ENCODE data around the gene EFCAB9. TPM values are rescaled to one million over a fixed set of nuclear protein-coding genes. Genes with fewer than 3 reads are reported as not detected.
A peak's percentile ranks its signal among the peaks of the same experiment; 100 is the strongest.

EFCAB9 gene
- total and polyA plus RNA-seq, 8 donors = not detected

GRCh38 chr5:172180936-172181335 is 13.0 kb upstream of the EFCAB9 start:
- ATAC-seq (no peak), DNase-seq (no peak), FAIRE-seq (no peak)
- intact Hi-C loops (cut with DNase I) = no loop called here
- TF ChIP-seq, protein P1, sequence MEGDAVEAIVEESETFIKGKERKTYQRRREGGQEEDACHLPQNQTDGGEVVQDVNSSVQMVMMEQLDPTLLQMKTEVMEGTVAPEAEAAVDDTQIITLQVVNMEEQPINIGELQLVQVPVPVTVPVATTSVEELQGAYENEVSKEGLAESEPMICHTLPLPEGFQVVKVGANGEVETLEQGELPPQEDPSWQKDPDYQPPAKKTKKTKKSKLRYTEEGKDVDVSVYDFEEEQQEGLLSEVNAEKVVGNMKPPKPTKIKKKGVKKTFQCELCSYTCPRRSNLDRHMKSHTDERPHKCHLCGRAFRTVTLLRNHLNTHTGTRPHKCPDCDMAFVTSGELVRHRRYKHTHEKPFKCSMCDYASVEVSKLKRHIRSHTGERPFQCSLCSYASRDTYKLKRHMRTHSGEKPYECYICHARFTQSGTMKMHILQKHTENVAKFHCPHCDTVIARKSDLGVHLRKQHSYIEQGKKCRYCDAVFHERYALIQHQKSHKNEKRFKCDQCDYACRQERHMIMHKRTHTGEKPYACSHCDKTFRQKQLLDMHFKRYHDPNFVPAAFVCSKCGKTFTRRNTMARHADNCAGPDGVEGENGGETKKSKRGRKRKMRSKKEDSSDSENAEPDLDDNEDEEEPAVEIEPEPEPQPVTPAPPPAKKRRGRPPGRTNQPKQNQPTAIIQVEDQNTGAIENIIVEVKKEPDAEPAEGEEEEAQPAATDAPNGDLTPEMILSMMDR (IDR thresholded peaks at IDR 0.05) = no peak
- no peak overlapping the region for H3K4me3 ChIP-seq
- H3K9me3 ChIP-seq = no peaks in the 10 kb centered on the region
- H3K27ac ChIP-seq = no peak overlapping the region
- no peaks in the 10 kb centered on the region for H3K4me1 ChIP-seq
- H3K36me3 ChIP-seq = no peaks in the 10 kb centered on the region
- 97 to 98% methylated on average over 9 of the region's 9 CpGs for WGBS, 2 donors
- no peaks in the 10 kb centered on the region for H3K27me3 ChIP-seq

- no peak for ATAC-seq
- Histone ChIP-seq H3K36me3 (no peaks in the 10 kb centered on the region), H3K4me1 (peaks cover 0 to 4% (median 0%) of the 10 kb centered on the region in 3 donors), H3K27ac (no peak overlapping the region), H3K4me3 (no peak overlapping the region), H3K27me3 (no peaks in the 10 kb centered on the region), H3K9me3 (no peaks in the 10 kb centered on the region)
- TF ChIP-seq, protein P1 (IDR thresholded peaks at IDR 0.05) = no peak
- DNase-seq = no peak
- no peak for FAIRE-seq
- WGBS, 2 donors = 97 to 98% methylated on average over 6 of the region's 6 CpGs
- intact Hi-C loops (cut with DNase I) = no loop called here
Measured at GRCh38 chr5:172182291-172182690, 11.7 kb upstream of the EFCAB9 start.

DNA sequence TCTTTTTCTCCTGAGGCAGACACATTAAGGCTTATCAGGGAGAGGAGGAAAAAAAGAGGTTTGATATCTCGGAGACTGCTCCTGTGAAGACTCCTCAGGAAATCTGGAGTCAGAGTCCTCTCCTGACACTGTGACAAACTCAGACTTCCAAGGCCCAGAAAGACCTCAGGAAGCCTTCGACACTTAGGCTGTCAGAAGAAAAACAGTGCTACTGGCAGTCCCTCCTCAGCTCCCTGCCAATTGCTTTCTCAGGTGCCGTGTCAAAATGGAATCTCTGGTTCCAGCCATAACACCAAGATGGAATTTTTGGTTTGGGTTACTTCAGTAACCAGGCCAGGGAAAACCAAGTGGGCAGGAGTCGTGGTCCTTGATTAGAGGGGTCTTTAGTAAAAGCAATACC is 10.1 kb upstream of the EFCAB9 start:
- no peaks in the 10 kb centered on the region for H3K9me3 ChIP-seq
- intact Hi-C loops (cut with DNase I) = no loop called here
- WGBS, 2 donors = 89 to 94% methylated on average over 4 of the region's 4 CpGs
- no peak overlapping the region for H3K27ac ChIP-seq
- TF ChIP-seq, protein P1 (IDR thresholded peaks at IDR 0.05) = no peak
- no peaks in the 10 kb centered on the region for H3K36me3 ChIP-seq
- H3K4me3 ChIP-seq = no peak overlapping the region
- DNase-seq = no peak
- ATAC-seq = no peak
- peaks cover 0 to 4% (median 0%) of the 10 kb centered on the region in 3 donors for H3K4me1 ChIP-seq
- no peak for FAIRE-seq
- H3K27me3 ChIP-seq = no peaks in the 10 kb centered on the region

- H3K9me3 ChIP-seq = no peaks in the 10 kb centered on the region
- DNase-seq (no peak), ATAC-seq (no peak), FAIRE-seq (no peak)
- no peak overlapping the region for H3K27ac ChIP-seq
- intact Hi-C loops (cut with DNase I) = loop anchor here in 2 of 3 donors (5.0 kb wide), 1 partner anchor 78 kb away; no protein-coding TSS in a partner anchor
- H3K36me3 ChIP-seq = no peaks in the 10 kb centered on the region
- H3K4me3 ChIP-seq = peak overlapping the region in 1 of 4 donors; percentile 74
- TF ChIP-seq, protein P1 (IDR thresholded peaks at IDR 0.05) = no peak
- peaks cover 0 to 4% (median 0%) of the 10 kb centered on the region in 3 donors for H3K4me1 ChIP-seq
- 82 to 85% methylated on average over 10 of the region's 10 CpGs for WGBS, 2 donors
- H3K27me3 ChIP-seq = no peaks in the 10 kb centered on the region
Measured at GRCh38 chr5:172185096-172185461, 8.9 kb upstream of the EFCAB9 start.

DNA sequence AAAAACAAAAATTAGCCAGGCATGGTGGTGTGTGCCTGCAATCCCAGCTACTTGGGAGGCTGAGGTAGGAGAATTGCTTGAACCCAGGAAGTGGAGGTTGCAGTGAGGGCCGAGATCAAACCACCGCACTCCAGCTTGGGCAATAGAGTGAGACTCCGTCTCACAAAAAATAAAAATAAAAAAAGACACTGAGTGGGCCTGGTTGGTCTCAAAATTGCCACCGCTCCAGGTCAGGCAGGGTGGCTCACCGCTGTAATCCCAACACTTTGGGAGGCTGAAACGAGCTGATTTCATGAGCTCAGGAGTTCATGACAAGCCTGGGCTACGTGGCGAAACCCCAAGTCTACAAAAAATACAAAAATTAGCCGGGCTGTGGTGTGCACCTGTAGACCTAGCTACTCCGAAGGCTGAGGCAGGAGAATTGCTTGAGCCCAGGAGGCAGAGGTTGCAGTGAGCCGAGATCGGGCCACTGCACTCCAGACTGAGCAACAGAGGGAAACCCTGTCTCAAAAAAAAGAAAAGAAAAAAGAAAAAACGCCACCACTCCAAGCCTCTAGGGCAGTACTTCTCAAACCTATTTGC is 7.8 kb upstream of the EFCAB9 start:
- Histone ChIP-seq H3K27me3 (no peaks in the 10 kb centered on the region), H3K9me3 (no peaks in the 10 kb centered on the region), H3K4me1 (peaks cover 0 to 4% (median 0%) of the 10 kb centered on the region in 3 donors), H3K36me3 (no peaks in the 10 kb centered on the region), H3K27ac (peak overlapping the region in 2 of 4 donors; percentile 28 to 82), H3K4me3 (peak overlapping the region in 1 of 4 donors; percentile 74)
- DNase-seq = no peak
- WGBS, 2 donors = 89 to 93% methylated on average over 13 of the region's 13 CpGs
- FAIRE-seq = no peak
- TF ChIP-seq, protein P1 (IDR thresholded peaks at IDR 0.05) = no peak
- no peak for ATAC-seq
- intact Hi-C loops (cut with DNase I) = loop anchor here in 2 of 3 donors (5.0 kb wide), 1 partner anchor 79 kb away; no protein-coding TSS in a partner anchor
